Measurements from ENCODE around the gene DGCR8. TPM values are rescaled to one million over a fixed set of nuclear protein-coding genes. Genes with fewer than 3 reads are reported as not detected.
A peak's percentile ranks its signal among the peaks of the same experiment; 100 is the strongest.

The DGCR8 gene
- total RNA-seq, 1 donor from 2014 or later, result 73.2 TPM

- H3K4me1 Mint-ChIP-seq, result peaks cover 13% of the 10 kb centered on the region
- peak overlapping the region; percentile 52 for H3K4me3 Mint-ChIP-seq
- peak; percentile 92 for DNase-seq
- H3K27ac Mint-ChIP-seq, result no peak overlapping the region
- H3K27me3 Mint-ChIP-seq, result no peaks in the 10 kb centered on the region
- peaks cover 15% of the 10 kb centered on the region for H3K36me3 Mint-ChIP-seq (ENCODE audit: low read depth)
- no peaks in the 10 kb centered on the region for H3K9me3 Mint-ChIP-seq
- intact Hi-C loops (cut with micrococcal nuclease), result loop anchor here (1.0 to 5.0 kb wide), 2 partner anchors 14 to 109 kb away; partner anchors contain the start of genes TANGO2 and TRMT2A
Observed at GRCh38 chr22:20130731-20131596, 50.9 kb downstream of the DGCR8 start.

- H3K36me3 Mint-ChIP-seq (ENCODE audit: low read depth), result peaks cover 11% of the 10 kb centered on the region
- no peak within 1 kb of the TSS for H3K27ac Mint-ChIP-seq
- H3K9me3 Mint-ChIP-seq, result no peaks in the 10 kb centered on the region
- intact Hi-C loops (cut with micrococcal nuclease), result loop anchor here (1.0 to 5.0 kb wide), 2 partner anchors 14 to 109 kb away; partner anchors contain the start of genes TANGO2 and TRMT2A
- no peaks in the 10 kb centered on the region for H3K27me3 Mint-ChIP-seq
- DNase-seq, result peak; percentile 76
- peaks cover 13% of the 10 kb centered on the region for H3K4me1 Mint-ChIP-seq
- H3K4me3 Mint-ChIP-seq, result peak within 1 kb of the TSS; percentile 82
Observed at GRCh38 chr22:20131597-20131858, 51.5 kb downstream of the DGCR8 start, which contains the start of gene ZDHHC8. Gene ZDHHC8, plus strand, starts transcription at chr22:20131804. Its CDS starts 144 bp downstream, at chr22:20131948.

DNA sequence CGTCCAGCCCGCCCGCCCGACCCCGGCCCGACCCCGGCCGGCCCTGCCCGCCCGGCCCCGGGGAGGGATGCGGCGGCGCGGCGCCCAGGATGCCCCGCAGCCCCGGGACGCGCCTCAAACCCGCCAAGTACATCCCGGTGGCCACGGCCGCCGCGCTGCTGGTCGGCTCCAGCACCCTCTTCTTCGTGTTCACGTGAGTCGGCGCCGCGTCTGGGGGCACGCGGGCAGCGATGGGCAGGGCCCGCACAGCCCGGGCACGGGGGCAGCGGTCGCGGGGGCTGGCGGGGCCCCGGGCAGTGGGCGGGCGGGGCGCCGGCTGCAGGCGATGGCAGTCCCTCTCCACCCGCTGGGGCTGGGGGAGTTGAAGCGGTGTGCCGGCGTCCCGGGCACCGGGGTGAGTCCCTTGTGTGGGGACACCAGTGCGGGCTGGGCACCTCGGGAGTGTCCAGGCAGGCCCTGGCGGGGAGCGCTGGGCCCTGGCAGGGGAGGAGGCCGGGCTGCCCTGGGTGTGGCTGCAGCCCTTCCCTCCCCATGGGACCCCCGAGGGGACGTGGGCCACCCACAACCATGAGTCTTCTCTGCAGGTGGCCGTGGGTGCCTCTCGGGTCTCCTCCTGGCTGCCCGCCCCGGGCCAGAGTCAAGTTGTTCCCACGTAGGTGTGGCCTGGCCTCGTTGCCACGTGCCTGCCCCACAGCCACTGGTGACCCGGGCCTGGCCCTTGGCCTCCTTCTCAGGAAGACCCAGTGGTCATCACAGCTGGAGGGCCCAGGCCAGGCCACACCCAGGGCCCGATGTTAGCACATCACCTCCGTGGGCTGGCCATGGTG is 52.0 kb downstream of the DGCR8 start:
- Mint-ChIP-seq H3K4me3 (peak overlapping the region; percentile 82), H3K27ac (no peak overlapping the region), H3K4me1 (peaks cover 13% of the 10 kb centered on the region), H3K27me3 (no peaks in the 10 kb centered on the region), H3K36me3 (ENCODE audit: low read depth) (peaks cover 11% of the 10 kb centered on the region), H3K9me3 (no peaks in the 10 kb centered on the region)
- DNase-seq, result peak; percentile 77
- intact Hi-C loops (cut with micrococcal nuclease), result loop anchor here (1.0 to 5.0 kb wide), 2 partner anchors 15 to 110 kb away; partner anchors contain the start of genes TANGO2 and TRMT2A

- DNase-seq, result no peak
- intact Hi-C loops (cut with micrococcal nuclease), result loop anchor here (5.0 kb wide), 1 partner anchor 110 kb away; the partner anchor contains the start of gene TANGO2
- Mint-ChIP-seq H3K27ac (no peak overlapping the region), H3K27me3 (no peaks in the 10 kb centered on the region), H3K4me1 (peaks cover 15% of the 10 kb centered on the region), H3K4me3 (peak overlapping the region; percentile 82), H3K36me3 (ENCODE audit: low read depth) (peaks cover 6% of the 10 kb centered on the region), H3K9me3 (no peaks in the 10 kb centered on the region)
Observed at GRCh38 chr22:20132686-20133246, 52.7 kb downstream of the DGCR8 start.

GRCh38 chr22:20133930-20134549 is 54.0 kb downstream of the DGCR8 start:
- Mint-ChIP-seq H3K27me3 (no peaks in the 10 kb centered on the region), H3K4me1 (peaks cover 12% of the 10 kb centered on the region), H3K4me3 (peak overlapping the region; percentile 57), H3K9me3 (no peaks in the 10 kb centered on the region), H3K36me3 (ENCODE audit: low read depth) (no peaks in the 10 kb centered on the region), H3K27ac (no peak overlapping the region)
- intact Hi-C loops (cut with micrococcal nuclease), result loop anchor here (5.0 kb wide), 1 partner anchor 112 kb away; the partner anchor contains the start of gene TANGO2
- no peak for DNase-seq

- DNase-seq, result no peak
- intact Hi-C loops (cut with micrococcal nuclease), result no loop called here
- Mint-ChIP-seq H3K4me1 (peaks cover 10% of the 10 kb centered on the region), H3K27me3 (no peaks in the 10 kb centered on the region), H3K27ac (no peak overlapping the region), H3K4me3 (no peak overlapping the region), H3K36me3 (ENCODE audit: low read depth) (peaks cover 2% of the 10 kb centered on the region), H3K9me3 (no peaks in the 10 kb centered on the region)
Observed at GRCh38 chr22:20135265-20135664, 55.2 kb downstream of the DGCR8 start.

- intact Hi-C loops (cut with micrococcal nuclease), result no loop called here
- H3K27ac Mint-ChIP-seq, result no peak overlapping the region
- H3K36me3 Mint-ChIP-seq (ENCODE audit: low read depth), result peaks cover 2% of the 10 kb centered on the region
- H3K27me3 Mint-ChIP-seq, result no peaks in the 10 kb centered on the region
- no peaks in the 10 kb centered on the region for H3K9me3 Mint-ChIP-seq
- no peak for DNase-seq
- H3K4me1 Mint-ChIP-seq, result peaks cover 10% of the 10 kb centered on the region
- no peak overlapping the region for H3K4me3 Mint-ChIP-seq
Observed at GRCh38 chr22:20135806-20136602, 56.0 kb downstream of the DGCR8 start.

DNA sequence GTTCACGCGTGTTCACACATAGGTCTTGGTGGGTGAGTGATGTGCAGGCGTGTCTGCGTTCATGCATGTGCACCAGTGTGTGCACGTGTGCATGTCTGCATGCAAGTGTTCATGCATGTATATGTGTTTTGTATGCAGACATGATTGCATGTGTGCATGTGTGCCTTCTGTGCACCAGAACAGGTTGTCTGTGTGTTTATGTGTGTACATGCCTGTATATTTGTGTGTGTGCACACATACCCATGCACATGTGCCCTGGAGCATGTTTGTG is 56.5 kb downstream of the DGCR8 start:
- H3K4me1 Mint-ChIP-seq, result peaks cover 10% of the 10 kb centered on the region
- H3K4me3 Mint-ChIP-seq, result no peak overlapping the region
- intact Hi-C loops (cut with micrococcal nuclease), result no loop called here
- peaks cover 2% of the 10 kb centered on the region for H3K36me3 Mint-ChIP-seq (ENCODE audit: low read depth)
- no peaks in the 10 kb centered on the region for H3K9me3 Mint-ChIP-seq
- no peak for DNase-seq
- no peaks in the 10 kb centered on the region for H3K27me3 Mint-ChIP-seq
- no peak overlapping the region for H3K27ac Mint-ChIP-seq

- intact Hi-C loops (cut with micrococcal nuclease), result no loop called here
- no peaks in the 10 kb centered on the region for H3K27me3 Mint-ChIP-seq
- peaks cover 2% of the 10 kb centered on the region for H3K36me3 Mint-ChIP-seq (ENCODE audit: low read depth)
Observed at GRCh38 chr22:20137113-20137512, 57.1 kb downstream of the DGCR8 start.

GRCh38 chr22:20137671-20138416 is 57.8 kb downstream of the DGCR8 start:
- H3K9me3 Mint-ChIP-seq, result no peaks in the 10 kb centered on the region
- no peaks in the 10 kb centered on the region for H3K27me3 Mint-ChIP-seq
- intact Hi-C loops (cut with micrococcal nuclease), result no loop called here
- peaks cover 2% of the 10 kb centered on the region for H3K36me3 Mint-ChIP-seq (ENCODE audit: low read depth)
- no peak for DNase-seq
- no peak overlapping the region for H3K4me3 Mint-ChIP-seq
- peaks cover 10% of the 10 kb centered on the region for H3K4me1 Mint-ChIP-seq
- no peak overlapping the region for H3K27ac Mint-ChIP-seq

More at GRCh38 chr22:20137113-20137512, 57.1 kb downstream of the DGCR8 start:
- Mint-ChIP-seq H3K9me3 (no peaks in the 10 kb centered on the region), H3K4me1 (peaks cover 10% of the 10 kb centered on the region), H3K27ac (no peak overlapping the region), H3K4me3 (no peak overlapping the region)
- DNase-seq, result no peak

DNA sequence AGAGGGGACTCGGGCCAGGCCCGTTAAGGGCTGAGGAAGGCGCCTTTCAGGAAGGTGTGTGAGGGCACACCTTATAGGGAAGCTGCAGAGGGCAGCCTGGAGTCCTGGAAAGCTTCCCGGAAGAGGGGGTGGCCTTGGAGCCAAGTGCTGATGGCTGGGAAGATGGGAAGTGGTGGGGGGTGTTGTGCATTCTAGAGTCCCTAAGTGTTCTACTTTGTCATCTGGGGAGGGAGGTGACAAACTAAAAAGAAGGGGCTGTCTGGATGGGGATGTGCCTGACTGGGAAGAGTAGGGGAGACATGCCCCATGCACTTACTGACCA is 58.3 kb downstream of the DGCR8 start:
- Mint-ChIP-seq H3K4me3 (no peak overlapping the region), H3K27ac (no peak overlapping the region), H3K27me3 (no peaks in the 10 kb centered on the region), H3K9me3 (no peaks in the 10 kb centered on the region), H3K36me3 (ENCODE audit: low read depth) (peaks cover 2% of the 10 kb centered on the region), H3K4me1 (peaks cover 6% of the 10 kb centered on the region)
- intact Hi-C loops (cut with micrococcal nuclease), result no loop called here
- no peak for DNase-seq

GRCh38 chr22:20138868-20139267 is 58.8 kb downstream of the DGCR8 start:
- no peaks in the 10 kb centered on the region for H3K9me3 Mint-ChIP-seq
- DNase-seq, result no peak
- intact Hi-C loops (cut with micrococcal nuclease), result no loop called here
- no peaks in the 10 kb centered on the region for H3K27me3 Mint-ChIP-seq
- H3K36me3 Mint-ChIP-seq (ENCODE audit: low read depth), result peaks cover 2% of the 10 kb centered on the region
- no peak overlapping the region for H3K4me3 Mint-ChIP-seq
- no peak overlapping the region for H3K27ac Mint-ChIP-seq
- H3K4me1 Mint-ChIP-seq, result peaks cover 4% of the 10 kb centered on the region

Data from activated CD4-positive, alpha-beta T cell treated with anti-CD3 and anti-CD28 coated beads, Interleukin-2, amount 10 ng/mL, durations not matched to agents 24 days and 14 days (primary cell).